MG63 (cell line): Measurements from ENCODE around the gene ADGRV1. TPM values are rescaled to one million over a fixed set of nuclear protein-coding genes. Genes with fewer than 3 reads are reported as not detected.

Experiments used
- DNase-seq: peaks from one replicate; pipeline ENCODE4 v3.0.0-alpha.2; 2020
- H3K27me3 ChIP-seq: fragments of 250-450 bp; sonication (Bioruptor Pico); 2 replicates; pipeline ENCODE4 v1.5.1; 2020; ENCODE audit warnings: mild to moderate bottlenecking, moderate library complexity
- H3K36me3 ChIP-seq: fragments of 250-450 bp; sonication (Bioruptor Pico); 2 replicates; pipeline ENCODE4 v1.5.1; 2020; ENCODE audit warnings: mild to moderate bottlenecking, moderate library complexity
- H3K4me3 ChIP-seq: fragments of 250-450 bp; sonication (Bioruptor Pico); 2 replicates; pipeline ENCODE4 v1.5.1; 2020; ENCODE audit warnings: mild to moderate bottlenecking, moderate library complexity
- H3K9me3 ChIP-seq: fragments of 250-450 bp; sonication (Bioruptor Pico); 2 replicates; pipeline ENCODE4 v1.5.1; 2020; ENCODE audit warnings: mild to moderate bottlenecking, moderate library complexity
- total RNA-seq: library from RNA; depleted of rRNA; stranded (reverse); fragments of >200 nt; shearing (Covaris generic); gene quantifications from 2 replicates; pipeline ENCODE4 v1.2.3, GENCODE V29; 2014; ENCODE audit warnings: low replicate concordance

The ADGRV1 gene
- total RNA-seq, 1 experiment from 2014 or later = 0.13 TPM

DNA sequence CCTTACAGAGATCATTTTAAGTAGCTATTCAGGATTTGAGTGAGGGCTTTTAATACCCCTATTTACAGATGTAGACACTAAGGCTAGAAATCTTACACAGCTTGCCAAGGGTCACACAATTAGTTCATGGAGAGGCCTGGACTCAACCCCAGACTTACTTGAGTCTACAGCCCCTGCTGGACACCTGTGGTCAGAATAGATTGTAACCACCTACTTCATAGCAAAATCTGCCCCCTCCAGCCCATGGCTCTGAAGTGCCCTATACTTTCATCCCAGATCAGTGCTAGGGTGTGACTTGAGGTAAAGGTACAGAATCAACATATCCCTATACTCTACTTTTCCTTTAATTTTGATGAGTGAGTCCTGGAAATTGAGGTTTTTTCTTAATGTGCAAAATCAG is 291.3 kb downstream of the ADGRV1 start:
- Histone ChIP-seq H3K4me3 (no peak overlapping the region), H3K36me3 (no peaks in the 10 kb centered on the region), H3K27me3 (no peaks in the 10 kb centered on the region; the same call in none of the 2 replicates), H3K9me3 (no peaks in the 10 kb centered on the region)
- no peak for DNase-seq

DNA sequence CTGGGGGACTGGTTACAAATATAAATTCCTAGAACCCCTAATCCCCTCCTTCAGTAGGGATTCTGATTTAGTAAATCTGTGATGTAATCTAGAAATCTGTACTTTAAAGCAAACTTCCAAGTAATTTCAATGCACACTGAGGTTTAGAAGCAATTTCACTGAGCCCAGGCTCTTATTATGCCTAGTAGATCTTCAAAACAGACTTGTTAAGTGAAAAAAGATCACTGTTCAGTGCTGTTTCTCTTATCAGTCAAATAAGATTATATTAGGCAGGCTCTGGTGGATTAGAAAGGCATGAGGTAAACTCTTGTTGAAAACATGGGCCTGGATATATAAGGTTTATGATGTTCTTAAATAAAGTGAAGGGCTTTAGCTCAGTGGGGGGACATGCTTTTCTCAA is 293.9 kb downstream of the ADGRV1 start:
- Histone ChIP-seq H3K4me3 (no peak overlapping the region), H3K27me3 (no peaks in the 10 kb centered on the region; the same call in 1 of the 2 replicates), H3K36me3 (no peaks in the 10 kb centered on the region), H3K9me3 (no peaks in the 10 kb centered on the region)
- no peak for DNase-seq

DNA sequence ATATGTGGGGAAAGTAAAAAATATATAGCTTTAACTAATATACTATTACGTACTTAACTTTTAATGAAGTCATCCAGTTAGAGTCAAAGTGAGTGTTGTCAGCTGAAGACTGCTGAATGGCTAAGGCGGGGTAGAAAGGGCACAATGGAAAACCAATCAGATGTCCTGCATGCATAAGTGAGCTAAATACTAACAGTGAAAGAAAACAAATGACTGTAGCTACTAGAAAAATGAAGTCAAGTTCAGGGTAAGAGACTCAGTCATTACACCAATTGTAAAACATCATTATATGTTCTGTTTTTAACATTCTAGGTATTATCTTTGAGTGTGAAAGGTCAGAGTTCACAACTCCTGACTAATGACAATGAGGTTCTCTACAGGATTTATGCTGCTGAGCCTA is 295.2 kb downstream of the ADGRV1 start:
- no peaks in the 10 kb centered on the region for H3K9me3 ChIP-seq
- no peak for DNase-seq
- no peaks in the 10 kb centered on the region for H3K36me3 ChIP-seq
- no peak overlapping the region for H3K4me3 ChIP-seq
- H3K27me3 ChIP-seq = no peaks in the 10 kb centered on the region; the same call in 1 of the 2 replicates

DNA sequence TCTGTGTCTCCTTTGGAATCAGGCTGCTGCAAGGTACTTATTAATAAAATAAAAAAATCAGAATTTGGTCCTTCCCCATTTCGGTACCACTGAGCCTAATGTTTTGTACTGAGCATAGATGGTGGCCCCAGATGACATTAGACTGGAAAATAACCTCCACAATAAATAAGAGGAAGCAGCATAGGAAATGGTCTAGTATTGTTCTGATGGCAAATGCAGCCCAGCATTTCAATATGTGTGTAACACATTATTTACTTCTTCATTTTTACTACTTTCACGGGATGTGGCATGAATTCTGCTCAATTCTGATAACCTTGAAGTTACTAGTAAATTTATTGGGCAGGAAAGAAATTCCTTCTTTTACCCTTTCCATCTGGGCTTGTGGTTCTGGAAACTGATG is 295.6 kb downstream of the ADGRV1 start:
- DNase-seq = no peak
- no peaks in the 10 kb centered on the region; the same call in 1 of the 2 replicates for H3K27me3 ChIP-seq
- H3K9me3 ChIP-seq = no peaks in the 10 kb centered on the region
- no peaks in the 10 kb centered on the region for H3K36me3 ChIP-seq
- no peak overlapping the region for H3K4me3 ChIP-seq

DNA sequence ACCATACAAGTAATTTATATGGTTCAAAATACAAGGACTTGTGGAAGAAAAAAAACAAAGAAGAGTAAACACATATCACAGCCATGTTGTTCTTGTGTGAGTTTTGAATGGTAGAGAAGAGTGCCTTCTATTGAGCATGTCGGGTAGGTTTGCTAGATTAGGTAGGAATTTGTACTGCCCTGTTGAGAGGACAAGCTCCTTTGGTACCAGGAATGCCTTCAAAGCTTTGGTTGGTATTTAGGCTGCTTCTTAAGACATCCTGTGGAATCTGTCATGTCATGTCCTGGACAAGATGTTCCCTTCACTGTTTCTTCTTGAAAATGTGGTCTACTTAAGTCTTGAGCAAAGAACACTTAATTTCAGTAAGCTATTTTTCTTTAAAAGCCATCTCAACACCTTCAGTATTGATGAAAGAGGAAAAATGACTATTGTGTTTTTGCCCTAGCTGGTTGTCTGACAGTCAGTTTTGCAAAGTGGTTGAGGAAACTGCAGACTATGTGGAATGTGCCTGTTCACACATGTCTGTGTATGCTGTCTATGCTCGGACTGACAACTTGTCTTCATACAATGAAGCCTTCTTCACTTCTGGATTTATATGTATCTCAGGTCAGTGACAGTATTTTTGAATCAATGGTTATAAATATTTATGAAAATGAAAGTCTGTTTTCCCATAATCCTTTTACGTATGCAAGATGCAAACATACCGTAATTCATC is 296.9 kb downstream of the ADGRV1 start:
- DNase-seq = no peak
- Histone ChIP-seq H3K4me3 (no peak overlapping the region), H3K9me3 (no peaks in the 10 kb centered on the region), H3K36me3 (no peaks in the 10 kb centered on the region), H3K27me3 (no peaks in the 10 kb centered on the region; the same call in 1 of the 2 replicates)

DNA sequence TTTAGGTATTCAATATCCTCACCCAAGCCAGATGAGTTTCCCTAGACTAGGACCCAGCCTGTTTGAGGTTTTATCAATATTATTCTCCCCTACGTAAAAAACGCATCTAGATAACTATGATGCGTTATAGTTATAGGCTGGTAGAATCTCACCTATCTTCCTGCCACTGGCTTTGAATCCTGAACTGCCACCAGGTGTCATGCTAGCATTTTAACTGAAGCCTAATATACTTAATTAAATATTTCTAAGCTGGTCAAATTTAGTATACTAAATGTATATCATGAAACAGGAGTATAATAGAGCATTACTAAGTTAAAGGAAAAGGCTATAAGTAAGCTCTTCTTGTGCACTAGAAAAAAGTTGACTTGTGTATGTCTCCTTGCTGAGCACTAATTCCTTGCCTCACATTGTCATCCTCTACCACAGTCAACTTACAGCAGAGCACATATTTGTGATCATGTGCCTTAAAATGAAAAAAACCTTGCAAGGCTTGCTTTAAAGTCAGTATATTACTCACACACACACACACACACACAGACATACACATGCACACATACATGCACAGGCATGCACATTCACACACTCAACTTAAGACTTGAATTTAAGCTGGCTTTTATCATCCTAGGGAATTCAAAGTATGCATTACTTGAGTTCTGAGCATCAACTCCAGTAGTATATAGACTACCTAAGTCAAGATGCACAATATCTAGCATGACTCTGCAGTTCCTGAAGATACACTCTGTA is 303.4 kb downstream of the ADGRV1 start:
- Histone ChIP-seq H3K9me3 (no peaks in the 10 kb centered on the region), H3K4me3 (no peak overlapping the region), H3K27me3 (no peaks in the 10 kb centered on the region), H3K36me3 (no peaks in the 10 kb centered on the region)
- no peak for DNase-seq

DNA sequence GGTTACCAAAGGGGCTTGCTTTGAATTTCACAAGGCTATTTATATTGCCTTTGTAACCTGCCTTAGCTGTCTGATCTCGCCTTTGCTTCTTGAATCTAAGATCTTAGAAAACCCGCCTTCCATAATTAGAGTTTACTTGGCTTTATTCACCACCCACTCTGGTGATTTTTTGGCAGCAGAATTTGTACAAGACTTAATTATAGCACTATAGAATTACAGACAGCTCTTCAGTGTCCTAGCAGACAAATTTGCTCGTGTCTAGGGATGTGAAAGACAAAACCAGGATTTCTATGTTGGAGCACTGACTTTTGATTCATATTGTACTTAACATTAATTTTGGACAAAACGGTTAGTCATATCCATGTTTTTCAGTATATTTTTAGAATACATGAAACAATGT is 306.6 kb downstream of the ADGRV1 start:
- no peaks in the 10 kb centered on the region for H3K36me3 ChIP-seq
- DNase-seq = no peak
- H3K4me3 ChIP-seq = no peak overlapping the region
- H3K9me3 ChIP-seq = no peaks in the 10 kb centered on the region
- H3K27me3 ChIP-seq = no peaks in the 10 kb centered on the region

DNA sequence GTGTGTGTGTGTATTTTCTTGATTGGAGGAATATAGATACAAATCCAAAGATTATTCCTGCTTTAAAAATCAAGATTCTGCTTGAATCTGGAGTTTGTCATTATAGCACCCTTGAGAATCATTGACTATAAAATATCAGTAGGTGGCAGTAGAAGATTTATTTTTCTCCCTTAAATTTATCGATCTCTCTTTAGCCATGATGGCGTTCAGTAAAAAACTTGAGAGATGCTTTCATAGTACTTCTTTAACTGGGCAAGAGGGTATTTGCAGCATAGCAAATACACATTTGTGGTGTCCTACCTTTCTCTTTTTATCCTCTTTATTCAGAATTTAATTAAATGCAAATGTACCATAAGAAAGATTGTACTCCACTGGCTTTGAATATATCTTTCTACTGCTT is 307.7 kb downstream of the ADGRV1 start:
- Histone ChIP-seq H3K27me3 (no peaks in the 10 kb centered on the region), H3K4me3 (no peak overlapping the region), H3K9me3 (no peaks in the 10 kb centered on the region), H3K36me3 (no peaks in the 10 kb centered on the region)
- DNase-seq = no peak

DNA sequence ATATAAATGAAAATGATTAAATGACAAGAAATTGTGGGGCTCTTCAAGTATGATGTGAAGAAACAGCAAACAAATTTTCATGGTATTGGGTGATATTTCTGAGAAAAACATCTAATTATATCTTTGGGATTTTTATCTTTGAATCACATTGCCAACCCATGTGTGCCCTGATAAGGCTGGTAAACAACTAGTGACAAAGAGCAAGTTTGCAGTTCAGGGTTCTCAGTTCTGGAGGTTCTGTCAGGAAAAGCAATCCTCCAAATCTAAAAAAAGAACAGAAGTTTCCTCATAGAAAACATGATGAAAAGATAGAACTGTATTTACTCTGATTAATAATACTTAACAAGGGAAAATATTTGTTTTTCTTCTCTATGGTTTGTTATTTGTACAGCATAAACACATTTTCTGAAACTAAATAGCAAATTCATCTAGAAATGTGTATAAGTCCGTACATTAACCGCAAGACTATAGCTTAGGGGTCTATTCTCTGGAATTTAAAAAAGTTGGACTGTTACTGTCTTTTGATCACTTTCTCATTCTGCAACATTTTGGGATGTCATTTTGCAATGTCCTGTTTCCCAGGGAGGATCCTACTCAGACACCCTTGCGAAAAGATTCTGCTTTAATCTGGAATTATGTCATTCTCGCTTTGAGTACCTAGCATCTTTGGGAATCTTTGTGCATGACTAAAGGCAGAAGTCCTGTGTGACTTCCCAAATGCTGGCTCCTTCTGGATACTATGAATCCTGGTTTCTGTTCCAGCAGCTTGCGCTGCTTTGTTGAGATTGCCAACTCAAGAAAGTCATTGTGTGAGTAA is 308.5 kb downstream of the ADGRV1 start:
- peaks cover 2% of the 10 kb centered on the region; the same call in 1 of the 2 replicates for H3K27me3 ChIP-seq
- peak; percentile 22 for DNase-seq
- H3K36me3 ChIP-seq = no peaks in the 10 kb centered on the region
- H3K4me3 ChIP-seq = no peak overlapping the region
- no peaks in the 10 kb centered on the region for H3K9me3 ChIP-seq

GRCh38 chr5:90868799-90869198 is 310.2 kb downstream of the ADGRV1 start:
- Histone ChIP-seq H3K36me3 (no peaks in the 10 kb centered on the region), H3K4me3 (no peak overlapping the region), H3K9me3 (no peaks in the 10 kb centered on the region), H3K27me3 (peaks cover 3% of the 10 kb centered on the region; the same call in 1 of the 2 replicates)
- DNase-seq = no peak

DNA sequence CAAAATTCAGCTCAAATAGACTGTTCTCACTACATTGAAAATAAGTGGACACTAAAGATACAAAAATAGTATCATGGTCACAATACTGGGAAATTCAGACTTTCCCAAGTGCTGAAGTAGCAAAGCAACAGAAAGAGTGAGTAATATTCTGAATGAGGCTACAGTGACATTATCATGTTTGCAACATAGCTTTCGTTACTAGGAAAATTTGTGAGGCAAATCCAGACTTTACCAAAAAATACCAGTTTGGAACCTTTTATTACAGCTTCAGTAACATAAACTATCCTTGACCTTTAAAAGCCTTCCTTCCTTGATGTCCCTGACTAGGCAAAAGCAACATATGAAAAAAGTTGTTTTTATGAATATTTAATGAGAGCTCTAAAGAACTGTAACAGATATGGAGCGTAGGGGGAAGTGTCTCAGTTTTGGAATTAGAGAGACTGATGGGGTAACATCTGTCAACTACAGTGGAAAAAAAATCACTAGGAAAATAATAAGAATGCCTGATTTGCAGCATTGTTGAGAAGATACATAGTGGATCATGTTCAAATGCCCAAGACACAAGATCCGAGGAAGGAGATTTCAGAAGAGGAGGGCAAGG is 312.9 kb downstream of the ADGRV1 start:
- DNase-seq = no peak
- no peaks in the 10 kb centered on the region for H3K36me3 ChIP-seq
- no peak overlapping the region for H3K4me3 ChIP-seq
- H3K9me3 ChIP-seq = no peaks in the 10 kb centered on the region
- H3K27me3 ChIP-seq = peaks cover 3% of the 10 kb centered on the region; the same call in 1 of the 2 replicates

- Histone ChIP-seq H3K36me3 (no peaks in the 10 kb centered on the region), H3K27me3 (peaks cover 3% of the 10 kb centered on the region; the same call in 1 of the 2 replicates), H3K9me3 (no peaks in the 10 kb centered on the region), H3K4me3 (no peak overlapping the region)
- no peak for DNase-seq
Observed at GRCh38 chr5:90873033-90873517, 314.5 kb downstream of the ADGRV1 start.

DNA sequence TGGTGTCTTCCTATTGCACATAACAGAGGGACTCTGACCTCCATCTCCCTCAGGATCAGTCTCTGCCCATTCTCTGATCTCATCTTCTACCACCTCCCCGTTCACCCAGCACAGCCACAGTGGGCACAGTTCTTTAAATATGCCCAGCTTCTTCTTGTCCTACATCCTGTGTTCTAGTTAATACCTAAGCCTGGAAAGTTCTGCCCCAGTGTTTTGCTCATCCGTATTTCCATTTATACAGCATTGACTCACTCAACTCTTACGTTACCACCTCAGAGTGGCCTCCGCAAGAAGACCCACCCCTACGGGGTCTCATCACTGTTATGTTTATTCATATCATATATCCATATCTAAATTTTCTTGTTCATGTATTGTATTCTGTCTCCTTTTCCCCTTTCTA is 315.5 kb downstream of the ADGRV1 start:
- peaks cover 3% of the 10 kb centered on the region; the same call in 1 of the 2 replicates for H3K27me3 ChIP-seq
- H3K9me3 ChIP-seq = no peaks in the 10 kb centered on the region
- no peaks in the 10 kb centered on the region for H3K36me3 ChIP-seq
- no peak overlapping the region for H3K4me3 ChIP-seq
- DNase-seq = no peak

GRCh38 chr5:90875456-90875855 is 316.9 kb downstream of the ADGRV1 start:
- Histone ChIP-seq H3K36me3 (no peaks in the 10 kb centered on the region), H3K4me3 (no peak overlapping the region), H3K9me3 (no peaks in the 10 kb centered on the region), H3K27me3 (peaks cover 3% of the 10 kb centered on the region; the same call in 1 of the 2 replicates)
- no peak for DNase-seq

GRCh38 chr5:90876366-90876765 is 317.8 kb downstream of the ADGRV1 start:
- Histone ChIP-seq H3K36me3 (no peaks in the 10 kb centered on the region), H3K27me3 (peaks cover 3% of the 10 kb centered on the region; the same call in 1 of the 2 replicates), H3K4me3 (no peak overlapping the region), H3K9me3 (no peaks in the 10 kb centered on the region)
- no peak for DNase-seq

DNA sequence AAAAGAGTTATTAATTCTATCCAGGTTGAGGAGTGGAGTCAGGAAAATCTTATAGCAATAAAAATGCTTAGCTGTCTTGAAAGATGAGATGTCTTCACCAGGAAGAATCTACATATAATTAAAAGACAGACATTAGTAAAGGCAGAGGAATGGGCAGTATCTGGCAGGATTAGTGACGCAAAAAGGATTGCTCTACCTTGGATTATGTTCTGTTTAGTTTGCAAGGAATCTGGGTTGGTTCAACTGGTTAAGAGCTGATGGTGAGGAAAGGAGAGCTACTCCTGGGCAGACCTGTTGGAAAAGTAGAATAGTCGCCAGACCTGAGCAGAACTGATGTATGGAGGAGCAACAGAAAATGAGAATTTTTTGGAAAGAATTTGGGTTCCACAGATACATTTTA is 318.5 kb downstream of the ADGRV1 start:
- no peak for DNase-seq
- Histone ChIP-seq H3K4me3 (no peak overlapping the region), H3K9me3 (no peaks in the 10 kb centered on the region), H3K36me3 (no peaks in the 10 kb centered on the region), H3K27me3 (peaks cover 2% of the 10 kb centered on the region; the same call in 1 of the 2 replicates)
